Neuron (in vitro differentiated cells): ENCODE measurements around the gene OSBPL3.

Experiments used
- H2AFZ ChIP-seq: one replicate; pipeline ENCODE4 v1.6.1; 2013; ENCODE audit warnings: low read depth, mild to moderate bottlenecking, inconsistent platforms, low read length, moderate library complexity
- H3K27me3 ChIP-seq: one replicate; pipeline ENCODE4 v1.6.1; 2013; ENCODE audit warnings: low read length; ENCODE audit not compliant: insufficient read depth
- H3K36me3 ChIP-seq: one replicate; pipeline ENCODE4 v1.6.1; 2013; ENCODE audit warnings: low read length; ENCODE audit not compliant: insufficient read depth
- H3K4me1 ChIP-seq: one replicate; pipeline ENCODE4 v1.6.1; 2013; ENCODE audit warnings: low read length; ENCODE audit not compliant: insufficient read depth
- H3K4me3 ChIP-seq: 2 replicates; pipeline ENCODE4 v1.5.1; 2013; ENCODE audit warnings: mild to moderate bottlenecking, low read length, moderate library complexity
- H3K9me3 ChIP-seq: one replicate; pipeline ENCODE4 v1.6.1; 2013; ENCODE audit warnings: low read length

Gene OSBPL3

GRCh38 chr7:24884401-24884800, 95.6 kb downstream of the OSBPL3 start:
- Histone ChIP-seq H3K4me1 (peaks cover 25% of the 10 kb centered on the region), H3K4me3 (no peak overlapping the region), H3K27me3 (no peaks in the 10 kb centered on the region), H3K9me3 (no peaks in the 10 kb centered on the region), H3K36me3 (no peaks in the 10 kb centered on the region), H2AFZ (no peak overlapping the region)

- Histone ChIP-seq H2AFZ (no peak overlapping the region), H3K4me1 (peaks cover 29% of the 10 kb centered on the region), H3K4me3 (no peak overlapping the region), H3K9me3 (no peaks in the 10 kb centered on the region), H3K36me3 (no peaks in the 10 kb centered on the region), H3K27me3 (no peaks in the 10 kb centered on the region)
Observed at GRCh38 chr7:24883622-24884013, 96.4 kb downstream of the OSBPL3 start.

GRCh38 chr7:24882989-24883621, 96.9 kb downstream of the OSBPL3 start:
- H3K4me1 ChIP-seq = peaks cover 34% of the 10 kb centered on the region
- H3K9me3 ChIP-seq = no peaks in the 10 kb centered on the region
- no peaks in the 10 kb centered on the region for H3K36me3 ChIP-seq
- H3K27me3 ChIP-seq = no peaks in the 10 kb centered on the region
- H2AFZ ChIP-seq = no peak overlapping the region
- no peak overlapping the region for H3K4me3 ChIP-seq

GRCh38 chr7:24881623-24882022, 98.4 kb downstream of the OSBPL3 start:
- H3K27me3 ChIP-seq = no peaks in the 10 kb centered on the region
- H3K4me3 ChIP-seq = no peak overlapping the region
- H2AFZ ChIP-seq = no peak overlapping the region
- no peaks in the 10 kb centered on the region for H3K9me3 ChIP-seq
- H3K4me1 ChIP-seq = peaks cover 41% of the 10 kb centered on the region
- no peaks in the 10 kb centered on the region for H3K36me3 ChIP-seq

GRCh38 chr7:24880886-24881285, 99.1 kb downstream of the OSBPL3 start:
- H3K27me3 ChIP-seq = no peaks in the 10 kb centered on the region
- H3K4me3 ChIP-seq = no peak overlapping the region
- H2AFZ ChIP-seq = no peak overlapping the region
- no peaks in the 10 kb centered on the region for H3K9me3 ChIP-seq
- peaks cover 41% of the 10 kb centered on the region for H3K4me1 ChIP-seq
- H3K36me3 ChIP-seq = no peaks in the 10 kb centered on the region

GRCh38 chr7:24879291-24879690, 100.7 kb downstream of the OSBPL3 start:
- no peak overlapping the region for H2AFZ ChIP-seq
- H3K4me1 ChIP-seq = peaks cover 32% of the 10 kb centered on the region
- H3K27me3 ChIP-seq = no peaks in the 10 kb centered on the region
- H3K9me3 ChIP-seq = no peaks in the 10 kb centered on the region
- no peak overlapping the region for H3K4me3 ChIP-seq
- no peaks in the 10 kb centered on the region for H3K36me3 ChIP-seq

- H3K4me1 ChIP-seq = peaks cover 17% of the 10 kb centered on the region
- H3K36me3 ChIP-seq = no peaks in the 10 kb centered on the region
- no peak overlapping the region for H2AFZ ChIP-seq
- H3K27me3 ChIP-seq = no peaks in the 10 kb centered on the region
- no peaks in the 10 kb centered on the region for H3K9me3 ChIP-seq
- no peak overlapping the region for H3K4me3 ChIP-seq
Observed at GRCh38 chr7:24877790-24878311, 102.1 kb downstream of the OSBPL3 start.

- Histone ChIP-seq H3K9me3 (no peaks in the 10 kb centered on the region), H3K4me3 (no peak overlapping the region), H2AFZ (no peak overlapping the region), H3K27me3 (no peaks in the 10 kb centered on the region), H3K4me1 (peaks cover 16% of the 10 kb centered on the region), H3K36me3 (peaks cover 10% of the 10 kb centered on the region)
Observed at GRCh38 chr7:24874791-24875190, 105.2 kb downstream of the OSBPL3 start.

GRCh38 chr7:24873944-24874343, 106.0 kb downstream of the OSBPL3 start:
- peaks cover 10% of the 10 kb centered on the region for H3K36me3 ChIP-seq
- H3K4me3 ChIP-seq = no peak overlapping the region
- no peak overlapping the region for H2AFZ ChIP-seq
- no peaks in the 10 kb centered on the region for H3K9me3 ChIP-seq
- H3K4me1 ChIP-seq = peaks cover 16% of the 10 kb centered on the region
- H3K27me3 ChIP-seq = no peaks in the 10 kb centered on the region

- Histone ChIP-seq H3K9me3 (no peaks in the 10 kb centered on the region), H3K4me3 (no peak overlapping the region), H3K36me3 (peaks cover 10% of the 10 kb centered on the region), H3K4me1 (no peaks in the 10 kb centered on the region), H3K27me3 (no peaks in the 10 kb centered on the region), H2AFZ (no peak overlapping the region)
Observed at GRCh38 chr7:24871770-24872169, 108.2 kb downstream of the OSBPL3 start.

GRCh38 chr7:24870766-24871165, 109.2 kb downstream of the OSBPL3 start:
- no peaks in the 10 kb centered on the region for H3K4me1 ChIP-seq
- H3K4me3 ChIP-seq = no peak overlapping the region
- H3K9me3 ChIP-seq = no peaks in the 10 kb centered on the region
- H2AFZ ChIP-seq = no peak overlapping the region
- no peaks in the 10 kb centered on the region for H3K27me3 ChIP-seq
- peaks cover 10% of the 10 kb centered on the region for H3K36me3 ChIP-seq

- Histone ChIP-seq H3K27me3 (no peaks in the 10 kb centered on the region), H3K9me3 (no peaks in the 10 kb centered on the region), H3K4me3 (no peak overlapping the region), H3K4me1 (no peaks in the 10 kb centered on the region), H3K36me3 (peaks cover 17% of the 10 kb centered on the region), H2AFZ (no peak overlapping the region)
Observed at GRCh38 chr7:24869572-24869971, 110.4 kb downstream of the OSBPL3 start.

GRCh38 chr7:24868741-24869140, 111.2 kb downstream of the OSBPL3 start:
- no peaks in the 10 kb centered on the region for H3K27me3 ChIP-seq
- no peak overlapping the region for H2AFZ ChIP-seq
- H3K4me3 ChIP-seq = no peak overlapping the region
- no peaks in the 10 kb centered on the region for H3K4me1 ChIP-seq
- H3K9me3 ChIP-seq = no peaks in the 10 kb centered on the region
- peaks cover 19% of the 10 kb centered on the region for H3K36me3 ChIP-seq
